ENCODE results near the gene CSNK1A1.

The CSNK1A1 gene

DNA sequence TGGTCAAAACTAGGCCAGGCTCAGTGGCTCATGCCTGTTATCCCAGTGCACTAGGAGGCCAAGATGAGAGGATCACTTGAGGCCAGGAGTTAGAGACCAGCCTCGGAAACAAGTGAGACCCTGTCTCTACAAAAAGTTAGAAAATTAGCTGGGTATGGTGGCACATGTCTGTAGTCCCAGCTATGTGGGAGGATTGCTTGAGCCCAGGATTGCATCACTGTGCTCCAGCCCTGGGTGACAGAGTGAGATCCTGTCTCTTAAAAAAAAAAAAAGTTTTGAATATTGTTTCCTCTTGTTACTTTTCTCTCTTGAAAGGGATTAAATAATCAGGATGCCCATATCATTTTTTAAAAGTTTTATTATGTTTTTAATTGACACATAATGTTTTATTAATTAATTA lies 37.7 kb upstream of the CSNK1A1 start:
- TF ChIP-seq REST (IDR thresholded peaks at IDR 0.05; ENCODE audit: insufficient read depth in 1 of 2, low read depth in 2 of 2, low read length in 2 of 2) (no peak), TAF1 (IDR thresholded peaks at IDR 0.05; ENCODE audit: borderline replicate concordance, insufficient read depth, low read length) (no peak), FOXP2 (optimal IDR thresholded peaks at IDR 0.05; ENCODE audit: borderline replicate concordance, extremely low read depth, extremely low read length, insufficient read depth) (no peak), POLR2AphosphoS5 (IDR thresholded peaks at IDR 0.05; ENCODE audit: low read depth, low read length) (no peak)

- no peak for TF ChIP-seq REST (IDR thresholded peaks at IDR 0.05; ENCODE audit: insufficient read depth in 1 of 2, low read depth in 2 of 2, low read length in 2 of 2)
- no peak for TF ChIP-seq SIN3A (IDR thresholded peaks at IDR 0.05; ENCODE audit: borderline replicate concordance, insufficient read depth, low read length)
- no peak for TF ChIP-seq FOXP2 (optimal IDR thresholded peaks at IDR 0.05; ENCODE audit: borderline replicate concordance, extremely low read depth, extremely low read length, insufficient read depth)
- no peak for TF ChIP-seq POLR2AphosphoS5 (IDR thresholded peaks at IDR 0.05; ENCODE audit: low read depth, low read length)
- TF ChIP-seq TAF1 (IDR thresholded peaks at IDR 0.05; ENCODE audit: borderline replicate concordance, insufficient read depth, low read length) = no peak
Measured at GRCh38 chr5:149586708-149587318, 35.6 kb upstream of the CSNK1A1 start.

- TF ChIP-seq POLR2AphosphoS5 (IDR thresholded peaks at IDR 0.05; ENCODE audit: low read depth, low read length) = no peak
- TF ChIP-seq SIN3A (IDR thresholded peaks at IDR 0.05; ENCODE audit: borderline replicate concordance, insufficient read depth, low read length) = no peak
- TF ChIP-seq REST (IDR thresholded peaks at IDR 0.05; ENCODE audit: insufficient read depth in 1 of 2, low read depth in 2 of 2, low read length in 2 of 2) = no peak
- no peak for TF ChIP-seq TAF1 (IDR thresholded peaks at IDR 0.05; ENCODE audit: borderline replicate concordance, insufficient read depth, low read length)
- no peak for TF ChIP-seq FOXP2 (optimal IDR thresholded peaks at IDR 0.05; ENCODE audit: borderline replicate concordance, extremely low read depth, extremely low read length, insufficient read depth)
Measured at GRCh38 chr5:149585910-149586309, 34.7 kb upstream of the CSNK1A1 start.

- TF ChIP-seq REST (IDR thresholded peaks at IDR 0.05; ENCODE audit: insufficient read depth in 1 of 2, low read depth in 2 of 2, low read length in 2 of 2) (no peak), TAF1 (IDR thresholded peaks at IDR 0.05; ENCODE audit: borderline replicate concordance, insufficient read depth, low read length) (no peak), FOXP2 (optimal IDR thresholded peaks at IDR 0.05; ENCODE audit: borderline replicate concordance, extremely low read depth, extremely low read length, insufficient read depth) (no peak), POLR2AphosphoS5 (IDR thresholded peaks at IDR 0.05; ENCODE audit: low read depth, low read length) (no peak), SIN3A (IDR thresholded peaks at IDR 0.05; ENCODE audit: borderline replicate concordance, insufficient read depth, low read length) (no peak)
Measured at GRCh38 chr5:149584121-149584520, 32.9 kb upstream of the CSNK1A1 start.

DNA sequence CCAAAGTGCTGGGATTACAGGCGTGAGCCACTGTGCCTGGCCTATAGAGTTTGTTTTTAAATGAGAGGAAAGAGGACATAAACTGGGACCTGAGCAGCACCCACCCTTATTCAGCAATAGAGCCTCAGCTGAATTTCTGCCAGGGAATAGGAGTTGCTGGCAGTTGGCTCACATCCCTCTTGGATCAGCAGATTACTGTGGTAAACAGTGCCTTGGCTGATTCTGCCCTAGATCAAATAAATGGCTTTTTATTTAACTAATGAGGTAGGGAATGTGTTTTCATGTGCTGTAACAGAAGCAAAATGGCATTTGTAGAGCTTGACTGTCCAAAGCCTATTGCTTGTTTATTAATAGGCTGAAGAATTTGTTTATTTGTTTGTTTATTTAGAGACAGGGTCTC lies 32.2 kb upstream of the CSNK1A1 start:
- TF ChIP-seq TAF1 (IDR thresholded peaks at IDR 0.05; ENCODE audit: borderline replicate concordance, insufficient read depth, low read length) (no peak), REST (IDR thresholded peaks at IDR 0.05; ENCODE audit: insufficient read depth in 1 of 2, low read depth in 2 of 2, low read length in 2 of 2) (no peak), FOXP2 (optimal IDR thresholded peaks at IDR 0.05; ENCODE audit: borderline replicate concordance, extremely low read depth, extremely low read length, insufficient read depth) (no peak), SIN3A (IDR thresholded peaks at IDR 0.05; ENCODE audit: borderline replicate concordance, insufficient read depth, low read length) (no peak), POLR2AphosphoS5 (IDR thresholded peaks at IDR 0.05; ENCODE audit: low read depth, low read length) (no peak)

All from PFSK-1 (cell line).